Measurements from ENCODE around the gene AK9.
"Not testable (repeated sequence)": the region's sequence is repeated elsewhere in the genome, so short reads cannot be mapped to it uniquely, and the experiment has no call there.

AK9 gene

GRCh38 chr6:109623288-109623687 lies 67.7 kb downstream of the AK9 start:
- DNase-seq = no peak

- no peak for DNase-seq
Observed at GRCh38 chr6:109612268-109612667, 78.7 kb downstream of the AK9 start.

- DNase-seq = no peak
Observed at GRCh38 chr6:109611502-109611901, 79.5 kb downstream of the AK9 start.

- no peak for DNase-seq
Observed at GRCh38 chr6:109610590-109610989, 80.4 kb downstream of the AK9 start.

- DNase-seq = no peak
Observed at GRCh38 chr6:109609737-109610136, 81.3 kb downstream of the AK9 start.

GRCh38 chr6:109606359-109606758 lies 84.6 kb downstream of the AK9 start:
- DNase-seq = peak; percentile 10

GRCh38 chr6:109595998-109596397 lies 95.0 kb downstream of the AK9 start:
- DNase-seq = peak; percentile 11

- DNase-seq = no peak
Observed at GRCh38 chr6:109580519-109580918, 110.5 kb downstream of the AK9 start.

- no peak for DNase-seq
Observed at GRCh38 chr6:109579361-109579760, 111.6 kb downstream of the AK9 start.

GRCh38 chr6:109569901-109570300 lies 121.1 kb downstream of the AK9 start:
- DNase-seq = not testable (repeated sequence)

GRCh38 chr6:109561844-109562243 lies 129.2 kb downstream of the AK9 start:
- no peak for DNase-seq

GRCh38 chr6:109531446-109531845 lies 159.6 kb downstream of the AK9 start:
- no peak for DNase-seq

- DNase-seq = no peak
Observed at GRCh38 chr6:109527989-109528388, 163.0 kb downstream of the AK9 start.

- peak; percentile 63 for DNase-seq
Observed at GRCh38 chr6:109526905-109527628, 163.9 kb downstream of the AK9 start.

GRCh38 chr6:109524129-109524528 lies 166.9 kb downstream of the AK9 start:
- DNase-seq = no peak

- no peak for DNase-seq
Observed at GRCh38 chr6:109523478-109523877, 167.5 kb downstream of the AK9 start.

- no peak for DNase-seq
Observed at GRCh38 chr6:109521080-109521479, 169.9 kb downstream of the AK9 start.

GRCh38 chr6:109519647-109520046 lies 171.4 kb downstream of the AK9 start:
- not testable (repeated sequence) for DNase-seq

GRCh38 chr6:109516929-109517328 lies 174.1 kb downstream of the AK9 start:
- DNase-seq = peak; percentile 19

GRCh38 chr6:109515781-109516409 lies 175.1 kb downstream of the AK9 start:
- DNase-seq = peak; percentile 13

GRCh38 chr6:109514946-109515345 lies 176.1 kb downstream of the AK9 start:
- no peak for DNase-seq

- DNase-seq = no peak
Observed at GRCh38 chr6:109513571-109514071, 177.4 kb downstream of the AK9 start.

GRCh38 chr6:109512271-109512817 lies 178.7 kb downstream of the AK9 start:
- DNase-seq = no peak

GRCh38 chr6:109511832-109512231 lies 179.2 kb downstream of the AK9 start:
- DNase-seq = no peak
